ENCODE results near the gene PATJ. TPM values are rescaled to one million over a fixed set of nuclear protein-coding genes. Genes with fewer than 3 reads are reported as not detected.

The PATJ gene
- total RNA-seq, 1 experiment from 2014 or later = 48.8 TPM

DNA sequence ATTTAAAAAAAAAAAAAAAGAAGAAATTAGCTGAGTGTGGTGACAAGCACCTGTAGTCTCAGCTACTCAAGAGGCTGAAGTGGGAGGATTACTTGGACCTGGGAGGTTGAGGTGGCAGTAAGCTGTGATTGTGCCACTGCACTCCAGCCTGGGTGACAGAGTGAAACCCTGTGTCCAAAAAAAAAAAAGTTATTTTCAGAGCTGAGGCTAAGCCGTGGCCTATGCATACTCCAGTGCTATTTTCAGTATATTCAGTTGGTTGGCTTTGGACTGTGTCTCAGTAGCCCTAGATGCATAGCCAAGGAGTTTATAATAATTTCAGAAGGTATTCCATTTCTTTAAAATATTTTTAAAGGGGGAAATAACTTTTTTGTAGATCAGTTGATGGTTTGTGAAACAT, 311.9 kb downstream of the PATJ start:
- POLR2A ChIA-PET = no interaction called here

More for the DNA sequence above, 311.9 kb downstream of the PATJ start:
- H3K4me1 ChIP-seq (ENCODE audit: control insufficient read depth in 1 of 2, insufficient read depth in 2 of 2, low read length in 2 of 2) = no peaks in the 10 kb centered on the region
- H3K36me3 ChIP-seq (ENCODE audit: control insufficient read depth in 1 of 2, insufficient read depth in 2 of 2, low read length in 2 of 2) = no peaks in the 10 kb centered on the region
- ATAC-seq (no peak), DNase-seq (ENCODE audit: low read depth, low spot score) (no peak)
- no peaks in the 10 kb centered on the region for H4K20me1 ChIP-seq (ENCODE audit: insufficient read depth)
- H3K9ac ChIP-seq (ENCODE audit: low read length) = no peak overlapping the region
- H3K9me2 ChIP-seq (ENCODE audit: insufficient read depth) = no peaks in the 10 kb centered on the region
- ChIA-PET RAD21 (ENCODE audit: low non-redundant PET in 1 of 2, low total read pairs in 2 of 2, uncharacterized antibody in 2 of 2, unreplicated experiment in 2 of 2) (no interaction called here), CTCF (no interaction called here)
- intact Hi-C loops (cut with micrococcal nuclease) = no loop called here
- H3K27me3 ChIP-seq (ENCODE audit: insufficient read depth, low read length) = no peaks in the 10 kb centered on the region
- H3K79me2 ChIP-seq (ENCODE audit: insufficient read depth, low read length) = no peaks in the 10 kb centered on the region
- no peak overlapping the region for H2AFZ ChIP-seq (ENCODE audit: low read depth, low read length, poor library complexity, severe bottlenecking)
- no peak overlapping the region for H3K4me3 ChIP-seq (replicated peaks in 1 of 2; ENCODE audit: low read depth in 1 of 2, low read length in 2 of 2)
- no peak overlapping the region for H3K4me2 ChIP-seq (ENCODE audit: low read length)
- H3K9me3 ChIP-seq (ENCODE audit: control insufficient read depth in 1 of 2, insufficient read depth in 1 of 2, low read depth in 1 of 2, low read length in 2 of 2) = no peaks in the 10 kb centered on the region
- BruUV-seq (replicated peaks) = no TSS peak
- no peak overlapping the region for H3K27ac ChIP-seq (ENCODE audit: low read depth, low read length)
- TF ChIP-seq ZFX (IDR thresholded peaks at IDR 0.05) = no peak
- no peak for TF ChIP-seq RAD21 (IDR thresholded peaks at IDR 0.05; ENCODE audit: low read depth)
- no peak for TF ChIP-seq SIN3A (IDR thresholded peaks at IDR 0.05; ENCODE audit: low read depth)
- TF ChIP-seq ZNF274 (IDR thresholded peaks at IDR 0.05; ENCODE audit: low read depth, low read length) = no peak
- no peak for TF ChIP-seq JUND (IDR thresholded peaks at IDR 0.05)
- no peak for TF ChIP-seq CBX3 (IDR thresholded peaks at IDR 0.05; ENCODE audit: low read depth)
- TF ChIP-seq SRF (IDR thresholded peaks at IDR 0.05; ENCODE audit: low read depth) = no peak
- TF ChIP-seq POLR2A (IDR thresholded peaks at IDR 0.05; ENCODE audit: borderline replicate concordance, extremely low read depth, insufficient read depth, insufficient read length) = no peak
- TF ChIP-seq ELF1 (IDR thresholded peaks at IDR 0.05; ENCODE audit: borderline replicate concordance, low read depth) = no peak
- TF ChIP-seq SP1 (IDR thresholded peaks at IDR 0.05; ENCODE audit: low read depth) = no peak
- no peak for TF ChIP-seq POLR2AphosphoS5 (IDR thresholded peaks at IDR 0.05; ENCODE audit: low read depth, low read length)
- TF ChIP-seq, protein P1, sequence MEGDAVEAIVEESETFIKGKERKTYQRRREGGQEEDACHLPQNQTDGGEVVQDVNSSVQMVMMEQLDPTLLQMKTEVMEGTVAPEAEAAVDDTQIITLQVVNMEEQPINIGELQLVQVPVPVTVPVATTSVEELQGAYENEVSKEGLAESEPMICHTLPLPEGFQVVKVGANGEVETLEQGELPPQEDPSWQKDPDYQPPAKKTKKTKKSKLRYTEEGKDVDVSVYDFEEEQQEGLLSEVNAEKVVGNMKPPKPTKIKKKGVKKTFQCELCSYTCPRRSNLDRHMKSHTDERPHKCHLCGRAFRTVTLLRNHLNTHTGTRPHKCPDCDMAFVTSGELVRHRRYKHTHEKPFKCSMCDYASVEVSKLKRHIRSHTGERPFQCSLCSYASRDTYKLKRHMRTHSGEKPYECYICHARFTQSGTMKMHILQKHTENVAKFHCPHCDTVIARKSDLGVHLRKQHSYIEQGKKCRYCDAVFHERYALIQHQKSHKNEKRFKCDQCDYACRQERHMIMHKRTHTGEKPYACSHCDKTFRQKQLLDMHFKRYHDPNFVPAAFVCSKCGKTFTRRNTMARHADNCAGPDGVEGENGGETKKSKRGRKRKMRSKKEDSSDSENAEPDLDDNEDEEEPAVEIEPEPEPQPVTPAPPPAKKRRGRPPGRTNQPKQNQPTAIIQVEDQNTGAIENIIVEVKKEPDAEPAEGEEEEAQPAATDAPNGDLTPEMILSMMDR (IDR thresholded peaks at IDR 0.05 in 2 of 3, conservative IDR thresholded peaks at IDR 0.05 in 1 of 3; ENCODE audit: borderline replicate concordance in 1 of 3, insufficient read depth in 1 of 3, low read depth in 2 of 3, low read length in 2 of 3) = no peak
- no peak for TF ChIP-seq FOSL1 (IDR thresholded peaks at IDR 0.05; ENCODE audit: low read depth)
- TF ChIP-seq, protein P2, sequence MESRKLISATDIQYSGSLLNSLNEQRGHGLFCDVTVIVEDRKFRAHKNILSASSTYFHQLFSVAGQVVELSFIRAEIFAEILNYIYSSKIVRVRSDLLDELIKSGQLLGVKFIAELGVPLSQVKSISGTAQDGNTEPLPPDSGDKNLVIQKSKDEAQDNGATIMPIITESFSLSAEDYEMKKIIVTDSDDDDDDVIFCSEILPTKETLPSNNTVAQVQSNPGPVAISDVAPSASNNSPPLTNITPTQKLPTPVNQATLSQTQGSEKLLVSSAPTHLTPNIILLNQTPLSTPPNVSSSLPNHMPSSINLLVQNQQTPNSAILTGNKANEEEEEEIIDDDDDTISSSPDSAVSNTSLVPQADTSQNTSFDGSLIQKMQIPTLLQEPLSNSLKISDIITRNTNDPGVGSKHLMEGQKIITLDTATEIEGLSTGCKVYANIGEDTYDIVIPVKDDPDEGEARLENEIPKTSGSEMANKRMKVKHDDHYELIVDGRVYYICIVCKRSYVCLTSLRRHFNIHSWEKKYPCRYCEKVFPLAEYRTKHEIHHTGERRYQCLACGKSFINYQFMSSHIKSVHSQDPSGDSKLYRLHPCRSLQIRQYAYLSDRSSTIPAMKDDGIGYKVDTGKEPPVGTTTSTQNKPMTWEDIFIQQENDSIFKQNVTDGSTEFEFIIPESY (IDR thresholded peaks at IDR 0.05; ENCODE audit: extremely low read depth, insufficient replicate concordance, low read length) = no peak
- TF ChIP-seq, protein P3, sequence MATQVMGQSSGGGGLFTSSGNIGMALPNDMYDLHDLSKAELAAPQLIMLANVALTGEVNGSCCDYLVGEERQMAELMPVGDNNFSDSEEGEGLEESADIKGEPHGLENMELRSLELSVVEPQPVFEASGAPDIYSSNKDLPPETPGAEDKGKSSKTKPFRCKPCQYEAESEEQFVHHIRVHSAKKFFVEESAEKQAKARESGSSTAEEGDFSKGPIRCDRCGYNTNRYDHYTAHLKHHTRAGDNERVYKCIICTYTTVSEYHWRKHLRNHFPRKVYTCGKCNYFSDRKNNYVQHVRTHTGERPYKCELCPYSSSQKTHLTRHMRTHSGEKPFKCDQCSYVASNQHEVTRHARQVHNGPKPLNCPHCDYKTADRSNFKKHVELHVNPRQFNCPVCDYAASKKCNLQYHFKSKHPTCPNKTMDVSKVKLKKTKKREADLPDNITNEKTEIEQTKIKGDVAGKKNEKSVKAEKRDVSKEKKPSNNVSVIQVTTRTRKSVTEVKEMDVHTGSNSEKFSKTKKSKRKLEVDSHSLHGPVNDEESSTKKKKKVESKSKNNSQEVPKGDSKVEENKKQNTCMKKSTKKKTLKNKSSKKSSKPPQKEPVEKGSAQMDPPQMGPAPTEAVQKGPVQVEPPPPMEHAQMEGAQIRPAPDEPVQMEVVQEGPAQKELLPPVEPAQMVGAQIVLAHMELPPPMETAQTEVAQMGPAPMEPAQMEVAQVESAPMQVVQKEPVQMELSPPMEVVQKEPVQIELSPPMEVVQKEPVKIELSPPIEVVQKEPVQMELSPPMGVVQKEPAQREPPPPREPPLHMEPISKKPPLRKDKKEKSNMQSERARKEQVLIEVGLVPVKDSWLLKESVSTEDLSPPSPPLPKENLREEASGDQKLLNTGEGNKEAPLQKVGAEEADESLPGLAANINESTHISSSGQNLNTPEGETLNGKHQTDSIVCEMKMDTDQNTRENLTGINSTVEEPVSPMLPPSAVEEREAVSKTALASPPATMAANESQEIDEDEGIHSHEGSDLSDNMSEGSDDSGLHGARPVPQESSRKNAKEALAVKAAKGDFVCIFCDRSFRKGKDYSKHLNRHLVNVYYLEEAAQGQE (IDR thresholded peaks at IDR 0.05; ENCODE audit: low read depth) = no peak
- no peak for TF ChIP-seq EGR1 (IDR thresholded peaks at IDR 0.05; ENCODE audit: low read depth)
- TF ChIP-seq CEBPB (IDR thresholded peaks at IDR 0.05; ENCODE audit: low read depth) = no peak
